Subcutaneous abdominal adipose tissue (tissue), 5 donors: ENCODE measurements around the gene ZNF543.
"Not testable (repeated sequence)": the region's sequence is repeated elsewhere in the genome, so short reads cannot be mapped to it uniquely, and the experiment has no call there.

Experiments
- H3K27ac ChIP-seq: one replicate; pipeline ENCODE4 v1.7.0; 2013; ENCODE audit warnings: low read depth, mild to moderate bottlenecking, inconsistent platforms, low read length, moderate library complexity
- H3K27me3 ChIP-seq, 5 donors: one replicate each; pipeline ENCODE4 v1.7.0; 2013; ENCODE audit warnings: low read length in 5 of 5, inconsistent platforms in 1 of 5; ENCODE audit not compliant: control insufficient read depth in 5 of 5, insufficient read depth in 4 of 5
- H3K36me3 ChIP-seq, 5 donors: one replicate each; pipeline ENCODE4 v1.7.0; 2013; ENCODE audit warnings: low read length in 5 of 5; ENCODE audit not compliant: control insufficient read depth in 5 of 5, insufficient read depth in 5 of 5
- H3K4me1 ChIP-seq, 5 donors: one replicate each; pipeline ENCODE4 v1.7.0; 2013; ENCODE audit warnings: low read length in 5 of 5, mild to moderate bottlenecking in 3 of 5, moderate library complexity in 1 of 5; ENCODE audit not compliant: control insufficient read depth in 5 of 5, insufficient read depth in 5 of 5
- H3K4me3 ChIP-seq, 5 donors: one replicate each; pipeline ENCODE4 v1.7.0; 2013; ENCODE audit warnings: low read length in 5 of 5, low read depth in 1 of 5
- H3K9ac ChIP-seq, 5 donors: one replicate each; pipeline ENCODE4 v1.7.0; 2013; ENCODE audit warnings: low read length in 5 of 5, mild to moderate bottlenecking in 4 of 5, moderate library complexity in 3 of 5
- H3K9me3 ChIP-seq, 5 donors: one replicate each; pipeline ENCODE4 v1.7.0; 2013; ENCODE audit warnings: low read length in 5 of 5; ENCODE audit not compliant: control insufficient read depth in 5 of 5
- donor health status: healthy.
- donor health status: healthy.
- donor health status: healthy.
- donor health status: healthy.
- donor health status: healthy.

Gene ZNF543

GRCh38 chr19:57374179-57374578, 53.9 kb downstream of the ZNF543 start:
- Histone ChIP-seq H3K4me1 (peaks cover 0 to 9% (median 0%) of the 10 kb centered on the region in 5 donors), H3K27ac (no peak overlapping the region), H3K27me3 (peaks cover 0 to 7% (median 0%) of the 10 kb centered on the region in 5 donors), H3K9me3 (peaks cover 18 to 28% (median 26%) of the 10 kb centered on the region in 5 donors), H3K36me3 (peaks cover 24 to 62% (median 47%) of the 10 kb centered on the region in 5 donors), H3K9ac (no peak overlapping the region), H3K4me3 (peak overlapping the region in 1 of 5 donors; percentile 11)

GRCh38 chr19:57374647-57375046, 54.4 kb downstream of the ZNF543 start:
- not testable (repeated sequence) for H3K27ac ChIP-seq, H3K4me3 ChIP-seq, H3K4me1 ChIP-seq, H3K9ac ChIP-seq, H3K27me3 ChIP-seq
- peaks cover 18 to 33% (median 31%) of the 10 kb centered on the region in 5 donors for H3K9me3 ChIP-seq
- H3K36me3 ChIP-seq: peaks cover 24 to 62% (median 47%) of the 10 kb centered on the region in 5 donors

- peaks cover 24 to 58% (median 46%) of the 10 kb centered on the region in 5 donors for H3K36me3 ChIP-seq
Measured at GRCh38 chr19:57376151-57376550, 55.9 kb downstream of the ZNF543 start.

GRCh38 chr19:57377498-57378146, 57.4 kb downstream of the ZNF543 start:
- Histone ChIP-seq H3K27me3 (peaks cover 0 to 7% (median 0%) of the 10 kb centered on the region in 5 donors), H3K4me3 (peak overlapping the region; percentile 2 to 43 (median 6)), H3K27ac (no peak overlapping the region), H3K9me3 (peaks cover 18 to 42% (median 32%) of the 10 kb centered on the region in 5 donors), H3K36me3 (peaks cover 16 to 45% (median 33%) of the 10 kb centered on the region in 5 donors), H3K4me1 (peaks cover 0 to 9% (median 0%) of the 10 kb centered on the region in 5 donors), H3K9ac (peak overlapping the region in 1 of 5 donors; percentile 75)

More at GRCh38 chr19:57376151-57376550, 55.9 kb downstream of the ZNF543 start:
- peak overlapping the region in 1 of 5 donors; percentile 13 for H3K4me3 ChIP-seq
- peaks cover 18 to 42% (median 32%) of the 10 kb centered on the region in 5 donors for H3K9me3 ChIP-seq
- peaks cover 0 to 9% (median 0%) of the 10 kb centered on the region in 5 donors for H3K4me1 ChIP-seq
- no peak overlapping the region for H3K27ac ChIP-seq
- peaks cover 0 to 7% (median 0%) of the 10 kb centered on the region in 5 donors for H3K27me3 ChIP-seq
- no peak overlapping the region for H3K9ac ChIP-seq
